ENCODE results near the gene CHRNA1.

The CHRNA1 gene

GRCh38 chr2:174759381-174760065, 4.7 kb downstream of the CHRNA1 start:
- no peak for DNase-seq (ENCODE audit: low read depth)

- no peak for DNase-seq (ENCODE audit: low read depth)
These were observed 7.5 kb downstream of the CHRNA1 start for GRCh38 chr2:174756743-174757142.

- DNase-seq (ENCODE audit: low read depth) = no peak
These were observed 11.1 kb downstream of the CHRNA1 start for GRCh38 chr2:174753038-174753633.

GRCh38 chr2:174752403-174753037, 11.8 kb downstream of the CHRNA1 start:
- DNase-seq (ENCODE audit: low read depth) = no peak

GRCh38 chr2:174750923-174751441, 13.3 kb downstream of the CHRNA1 start:
- peak; percentile 11 for DNase-seq (ENCODE audit: low read depth)

GRCh38 chr2:174749793-174750192, 14.5 kb downstream of the CHRNA1 start:
- no peak for DNase-seq (ENCODE audit: low read depth)

- DNase-seq (ENCODE audit: low read depth) = peak; percentile 57
These were observed 15.3 kb downstream of the CHRNA1 start for GRCh38 chr2:174748948-174749347.

- DNase-seq (ENCODE audit: low read depth) = no peak
These were observed 19.1 kb downstream of the CHRNA1 start for GRCh38 chr2:174745142-174745541.

- DNase-seq (ENCODE audit: low read depth) = no peak
These were observed 20.2 kb downstream of the CHRNA1 start for GRCh38 chr2:174744111-174744510.

GRCh38 chr2:174740721-174741120, 23.6 kb downstream of the CHRNA1 start:
- DNase-seq (ENCODE audit: low read depth) = no peak

GRCh38 chr2:174738841-174739240, 25.4 kb downstream of the CHRNA1 start:
- DNase-seq (ENCODE audit: low read depth) = no peak

- DNase-seq (ENCODE audit: low read depth) = no peak
These were observed 32.7 kb downstream of the CHRNA1 start for GRCh38 chr2:174731546-174731945.

GRCh38 chr2:174730698-174731018, 33.6 kb downstream of the CHRNA1 start:
- DNase-seq (ENCODE audit: low read depth) = no peak

GRCh38 chr2:174729797-174730697, 34.2 kb downstream of the CHRNA1 start:
- DNase-seq (ENCODE audit: low read depth) = no peak

GRCh38 chr2:174728096-174728495, 36.2 kb downstream of the CHRNA1 start:
- DNase-seq (ENCODE audit: low read depth) = no peak

GRCh38 chr2:174726212-174726611, 38.1 kb downstream of the CHRNA1 start:
- no peak for DNase-seq (ENCODE audit: low read depth)

- DNase-seq (ENCODE audit: low read depth) = no peak
These were observed 41.2 kb downstream of the CHRNA1 start for GRCh38 chr2:174722942-174723592.

GRCh38 chr2:174719016-174719415, 45.3 kb downstream of the CHRNA1 start:
- DNase-seq (ENCODE audit: low read depth) = no peak

- DNase-seq (ENCODE audit: low read depth) = no peak
These were observed 45.7 kb downstream of the CHRNA1 start for GRCh38 chr2:174718591-174718990.

GRCh38 chr2:174717916-174718315, 46.4 kb downstream of the CHRNA1 start:
- DNase-seq (ENCODE audit: low read depth) = no peak

GRCh38 chr2:174717273-174717672, 47.0 kb downstream of the CHRNA1 start:
- no peak for DNase-seq (ENCODE audit: low read depth)

GRCh38 chr2:174716785-174717184, 47.5 kb downstream of the CHRNA1 start:
- DNase-seq (ENCODE audit: low read depth) = no peak
